IMR-90 (cell line): ENCODE results near the gene PLLP. TPM values are rescaled to one million over a fixed set of nuclear protein-coding genes. Genes with fewer than 3 reads are reported as not detected.
A peak's percentile ranks its signal among the peaks of the same experiment; 100 is the strongest.

Source experiments
- ATAC-seq: fragments of 200-7000 bp; cut with Tn5 transposase; 2 replicates; pipeline ENCODE4 v1.9.1; 2020; ENCODE audit warnings: low read depth, mild to moderate bottlenecking, moderate library complexity
- BruUV-seq: library from RNA; stranded (reverse); fragments of 400-500 nt; replicated peaks from 2 replicates; lab custom pipeline; 2021; lab: Mats Ljungman, UMichigan
- CTCF ChIA-PET: fragments of 300-600 bp; formaldehyde crosslinking; extraction: SDS; loops from one replicate; lab custom pipeline; 2021; ENCODE audit warnings: antibody characterized with exemption; lab: Yijun Ruan, JAX
- POLR2A ChIA-PET: fragments of 300-600 bp; sonication (Branson Sonifier 250); formaldehyde crosslinking; loops from one replicate; lab custom pipeline; 2022; ENCODE audit warnings: antibody characterized with exemption; ENCODE audit not compliant: unreplicated experiment; lab: Charles Lee
- DNase-seq: peaks from one replicate; pipeline ENCODE4 v3.0.0; 2013
- H2AFZ ChIP-seq: replicated peaks from 2 replicates; pipeline ENCODE3; 2013; ENCODE audit warnings: low read length, mild to moderate bottlenecking; ENCODE audit not compliant: poor library complexity
- H2AK5ac ChIP-seq: 2 replicates; pipeline ENCODE4 v1.6.1; 2013; ENCODE audit warnings: low read depth, low read length, inconsistent platforms
- H2AK9ac ChIP-seq: replicated peaks from 2 replicates; pipeline ENCODE3; 2013; ENCODE audit warnings: mild to moderate bottlenecking, low read depth, low read length, moderate library complexity; ENCODE audit not compliant: poor library complexity
- H2BK120ac ChIP-seq: 2 replicates; pipeline ENCODE4 v1.6.1; 2013; ENCODE audit warnings: low read depth, low read length, inconsistent platforms
- H2BK15ac ChIP-seq: 3 replicates; pipeline ENCODE4 v1.6.1; 2013; ENCODE audit warnings: low read depth, low read length, inconsistent platforms
- H2BK20ac ChIP-seq: 2 replicates; pipeline ENCODE4 v1.6.1; 2013; ENCODE audit warnings: low read depth, mild to moderate bottlenecking, inconsistent platforms, low read length, moderate library complexity
- H2BK5ac ChIP-seq: 2 replicates; pipeline ENCODE4 v1.6.1; 2013; ENCODE audit warnings: mild to moderate bottlenecking, low read depth, low read length, inconsistent platforms; ENCODE audit not compliant: poor library complexity, severe bottlenecking
- H3K14ac ChIP-seq: replicated peaks from 2 replicates; pipeline ENCODE4 v1.6.1; 2013; ENCODE audit warnings: low read depth, low read length, inconsistent platforms
- H3K18ac ChIP-seq: 2 replicates; pipeline ENCODE4 v1.6.1; 2013; ENCODE audit warnings: low read depth, low read length, control low read depth
- H3K23ac ChIP-seq: 2 replicates; pipeline ENCODE4 v1.6.1; 2013; ENCODE audit warnings: low read depth, low read length, inconsistent platforms
- H3K27ac ChIP-seq: 2 replicates; pipeline ENCODE4 v1.5.1; 2013; ENCODE audit warnings: mild to moderate bottlenecking, control low read depth, low read length; ENCODE audit not compliant: insufficient read depth
- H3K27me3 ChIP-seq: 2 replicates; pipeline ENCODE4 v1.6.1; 2013; ENCODE audit warnings: low read length; ENCODE audit not compliant: control insufficient read depth, insufficient read depth
- H3K36me3 ChIP-seq: 2 replicates; pipeline ENCODE4 v1.6.1; 2013; ENCODE audit warnings: low read length, mixed read lengths; ENCODE audit not compliant: control insufficient read depth, insufficient read depth
- H3K4ac ChIP-seq: 2 replicates; pipeline ENCODE4 v1.6.1; 2013; ENCODE audit warnings: low read depth, low read length, inconsistent platforms
- H3K4me1 ChIP-seq: 2 replicates; pipeline ENCODE4 v1.6.1; 2013; ENCODE audit warnings: low read length, mixed read lengths; ENCODE audit not compliant: control insufficient read depth, insufficient read depth
- H3K4me2 ChIP-seq: 2 replicates; pipeline ENCODE4 v1.6.1; 2013; ENCODE audit warnings: low read depth, mild to moderate bottlenecking, control low read depth, low read length, moderate library complexity
- H3K4me3 ChIP-seq: 2 replicates; pipeline ENCODE4 v1.5.1; 2013; ENCODE audit warnings: low read depth, mild to moderate bottlenecking, control low read depth, low read length, moderate library complexity; ENCODE audit not compliant: insufficient read depth
- H3K56ac ChIP-seq: 2 replicates; pipeline ENCODE4 v1.6.1; 2013; ENCODE audit warnings: low read length, inconsistent platforms; ENCODE audit not compliant: insufficient read depth; ENCODE audit errors: extremely low read depth
- H3K79me1 ChIP-seq, 2 experiments: 2 replicates each; pipeline ENCODE4 v1.6.1; 2013; ENCODE audit warnings: low read length in 2 of 2, inconsistent platforms in 1 of 2, low read depth in 1 of 2
- H3K9ac ChIP-seq: 2 replicates; pipeline ENCODE4 v1.6.1; 2013; ENCODE audit warnings: low read depth, low read length, control low read depth
- H3K9me1 ChIP-seq: 2 replicates; pipeline ENCODE4 v1.6.1; 2013; ENCODE audit warnings: low read length, inconsistent platforms; ENCODE audit not compliant: insufficient read depth
- H3K9me3 ChIP-seq: 2 replicates; pipeline ENCODE4 v1.6.1; 2013; ENCODE audit warnings: low read length; ENCODE audit not compliant: control insufficient read depth, insufficient read depth
- H4K20me1 ChIP-seq: 2 replicates; pipeline ENCODE4 v1.6.1; 2013; ENCODE audit warnings: low read length, inconsistent platforms; ENCODE audit not compliant: insufficient read depth
- H4K5ac ChIP-seq: 2 replicates; pipeline ENCODE4 v1.6.1; 2013; ENCODE audit warnings: mild to moderate bottlenecking, low read depth, low read length, control low read depth
- H4K8ac ChIP-seq, 2 experiments: 2 replicates each; pipeline ENCODE4 v1.6.1; 2013; ENCODE audit warnings: low read depth in 2 of 2, low read length in 2 of 2, control low read depth in 1 of 2, inconsistent platforms in 1 of 2
- H4K91ac ChIP-seq: 2 replicates; pipeline ENCODE4 v1.6.1; 2013; ENCODE audit warnings: low read depth, low read length, inconsistent platforms; ENCODE audit not compliant: insufficient read depth
- BHLHE40 ChIP-seq: fragments of 150-350 bp; IDR thresholded peaks from 2 replicates; pipeline ENCODE4 v1.6.1; 2016; ENCODE audit warnings: mild to moderate bottlenecking, low read depth, low read length
- CEBPB ChIP-seq: IDR thresholded peaks from 2 replicates; pipeline ENCODE4 v1.6.1; 2012; ENCODE audit warnings: low read depth, low read length, improper control_type of control experiment
- CHD1 ChIP-seq: IDR thresholded peaks from 2 replicates; pipeline ENCODE4 v1.6.1; 2012; ENCODE audit warnings: low read depth, low read length, improper control_type of control experiment
- ELK1 ChIP-seq: fragments of 150-350 bp; IDR thresholded peaks from 2 replicates; pipeline ENCODE4 v1.6.1; 2016; ENCODE audit warnings: low read depth, mild to moderate bottlenecking, low read length, moderate library complexity, borderline replicate concordance
- MAFK ChIP-seq: IDR thresholded peaks from 2 replicates; pipeline ENCODE4 v1.6.1; 2012; ENCODE audit warnings: low read depth, low read length, improper control_type of control experiment
- MAZ ChIP-seq: IDR thresholded peaks from 2 replicates; pipeline ENCODE4 v1.6.1; 2012; ENCODE audit warnings: low read depth, mild to moderate bottlenecking, low read length, improper control_type of control experiment, moderate library complexity, borderline replicate concordance
- MXI1 ChIP-seq: IDR thresholded peaks from 2 replicates; pipeline ENCODE4 v1.6.1; 2012; ENCODE audit warnings: low read depth, mild to moderate bottlenecking, low read length, moderate library complexity, borderline replicate concordance
- POLR2A ChIP-seq: IDR thresholded peaks from 2 replicates; pipeline ENCODE4 v1.6.1; 2012; ENCODE audit warnings: mild to moderate bottlenecking, low read depth, low read length
- RAD21 ChIP-seq: IDR thresholded peaks from 2 replicates; pipeline ENCODE4 v1.6.1; 2012; ENCODE audit warnings: low read length, improper control_type of control experiment
- RFX5 ChIP-seq: IDR thresholded peaks from 2 replicates; pipeline ENCODE4 v1.8.0; 2012; ENCODE audit warnings: low read depth, mild to moderate bottlenecking, low read length, moderate library complexity
- USF2 ChIP-seq: fragments of 150-350 bp; IDR thresholded peaks from 2 replicates; pipeline ENCODE4 v1.6.1; 2017; ENCODE audit warnings: mild to moderate bottlenecking, antibody characterized with exemption, low read length, low read depth
- WGBS, 2 experiments: methylation state at CpG; one replicate each; pipeline versions ENCODE4 v1.1.5 to v1.1.7; 2013; ENCODE audit warnings: missing lambda C conversion rate in 2 of 2; ENCODE audit not compliant: insufficient read length in 1 of 2; ENCODE audit errors: extremely low coverage in 2 of 2; 5-methylcytosine and 5-hydroxymethylcytosine counted together
- dilution Hi-C: fragments of 300-500 bp; cut with HindIII; formaldehyde crosslinking; loops from one replicate; pipeline ENCODE4 v1.14.3; 2018; ENCODE audit warnings: low sequenced_read_pairs; ENCODE audit not compliant: unreplicated experiment
- in situ Hi-C: fragments of 300-500 bp; cut with MboI; formaldehyde crosslinking; loops from 3 replicates; pipeline ENCODE4 v1.14.3; 2019; ENCODE audit warnings: low sequenced_read_pairs, inconsistent platforms, mixed read lengths
- intact Hi-C: fragments of 100-400 bp; cut with micrococcal nuclease; formaldehyde crosslinking; loops from 2 replicates; pipeline ENCODE4 v1.10.0; 2022
- polyA plus RNA-seq, 3 experiments: library from polyadenylated mRNA; depleted of rRNA; stranded (reverse); fragments of >200 nt; gene quantifications; 2 replicates each; pipeline ENCODE4 v1.2.3, GENCODE V29; 2012; ENCODE audit warnings: low replicate concordance in 1 of 3
- total RNA-seq: library from RNA; depleted of rRNA; stranded (reverse); fragments of >200 nt; gene quantifications from 2 replicates; pipeline ENCODE4 v1.2.3, GENCODE V29; 2012
- TF ChIP-seq, protein P1 (sequence below): conservative IDR thresholded peaks from 2 replicates; pipeline ENCODE4 v1.5.1; 2012; ENCODE audit warnings: mild to moderate bottlenecking, low read depth, low read length, improper control_type of control experiment

PLLP gene
- total and polyA plus RNA-seq, 2 of the 4 experiments (the other 2 are of a cell fraction), result 0.05 TPM; not detected in 1

DNA sequence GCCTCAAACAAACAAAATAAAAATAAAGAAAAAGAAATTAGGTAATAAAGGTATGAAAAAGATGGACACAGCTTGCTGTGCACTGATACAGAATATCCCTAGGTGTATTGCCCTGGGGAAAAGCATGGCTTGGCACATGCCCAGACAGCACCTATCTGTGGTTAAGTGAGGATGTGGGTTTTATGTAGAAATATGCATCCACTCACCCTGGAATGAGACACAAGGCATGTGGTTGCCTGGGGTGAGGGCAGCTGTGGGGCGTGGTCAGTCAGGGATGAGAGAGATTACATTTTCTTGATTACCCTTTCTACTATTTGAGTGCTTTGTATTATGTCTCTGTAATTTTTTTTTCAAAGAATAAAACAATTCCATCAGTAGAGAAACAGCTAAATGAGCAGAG is 6.9 kb downstream of the PLLP start:
- intact Hi-C loops, result no loop called here
- H2AK9ac ChIP-seq, result no peak overlapping the region
- H3K4me3 ChIP-seq, result no peak overlapping the region
- ATAC-seq (peak; percentile 54), DNase-seq (peak; percentile 60)
- no peak overlapping the region for H4K91ac ChIP-seq
- no peak overlapping the region for H3K18ac ChIP-seq
- POLR2A ChIA-PET, result no interaction called here
- in situ Hi-C loops, result no loop called here
- H2BK5ac ChIP-seq, result no peak overlapping the region
- no peaks in the 10 kb centered on the region for H3K9me1 ChIP-seq
- no peak overlapping the region for H2BK15ac ChIP-seq
- no TSS peak for BruUV-seq
- no peak overlapping the region for H3K27ac ChIP-seq
- no peak overlapping the region for H3K56ac ChIP-seq
- H2AFZ ChIP-seq, result no peak overlapping the region
- H3K79me1 ChIP-seq, result no peaks in the 10 kb centered on the region
- H4K20me1 ChIP-seq, result no peaks in the 10 kb centered on the region; the same call in 1 of the 2 replicates
- H3K4me1 ChIP-seq, result no peaks in the 10 kb centered on the region
- no peak overlapping the region for H4K5ac ChIP-seq
- no peak overlapping the region for H2BK20ac ChIP-seq
- H3K36me3 ChIP-seq, result no peaks in the 10 kb centered on the region
- H2BK120ac ChIP-seq, result no peak overlapping the region; the same call in 1 of the 2 replicates
- H3K23ac ChIP-seq, result no peak overlapping the region
- no CpG with 5 or more reads among the region's 1 CpG for WGBS, 2 experiments
- no peak overlapping the region for H3K4me2 ChIP-seq
- no peak overlapping the region for H3K14ac ChIP-seq
- no peak overlapping the region for H2AK5ac ChIP-seq
- no peak overlapping the region for H4K8ac ChIP-seq
- TF ChIP-seq RAD21 (no peak), ELK1 (no peak), CEBPB (no peak), CHD1 (no peak), MXI1 (no peak), RFX5 (no peak), USF2 (no peak), POLR2A (no peak), MAZ (no peak), MAFK (no peak), BHLHE40 (no peak)
- TF ChIP-seq, protein P1, sequence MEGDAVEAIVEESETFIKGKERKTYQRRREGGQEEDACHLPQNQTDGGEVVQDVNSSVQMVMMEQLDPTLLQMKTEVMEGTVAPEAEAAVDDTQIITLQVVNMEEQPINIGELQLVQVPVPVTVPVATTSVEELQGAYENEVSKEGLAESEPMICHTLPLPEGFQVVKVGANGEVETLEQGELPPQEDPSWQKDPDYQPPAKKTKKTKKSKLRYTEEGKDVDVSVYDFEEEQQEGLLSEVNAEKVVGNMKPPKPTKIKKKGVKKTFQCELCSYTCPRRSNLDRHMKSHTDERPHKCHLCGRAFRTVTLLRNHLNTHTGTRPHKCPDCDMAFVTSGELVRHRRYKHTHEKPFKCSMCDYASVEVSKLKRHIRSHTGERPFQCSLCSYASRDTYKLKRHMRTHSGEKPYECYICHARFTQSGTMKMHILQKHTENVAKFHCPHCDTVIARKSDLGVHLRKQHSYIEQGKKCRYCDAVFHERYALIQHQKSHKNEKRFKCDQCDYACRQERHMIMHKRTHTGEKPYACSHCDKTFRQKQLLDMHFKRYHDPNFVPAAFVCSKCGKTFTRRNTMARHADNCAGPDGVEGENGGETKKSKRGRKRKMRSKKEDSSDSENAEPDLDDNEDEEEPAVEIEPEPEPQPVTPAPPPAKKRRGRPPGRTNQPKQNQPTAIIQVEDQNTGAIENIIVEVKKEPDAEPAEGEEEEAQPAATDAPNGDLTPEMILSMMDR, result no peak
- H3K9me3 ChIP-seq, result no peaks in the 10 kb centered on the region
- H3K9ac ChIP-seq, result no peak overlapping the region
- CTCF ChIA-PET, result interaction anchor here (0.6 kb wide), 1 partner anchor 32 kb away, joined by 3 read pairs; no protein-coding TSS in a partner anchor
- dilution Hi-C loops, result no loop called here
- H3K4ac ChIP-seq, result no peak overlapping the region
- H3K27me3 ChIP-seq, result peaks cover 32% of the 10 kb centered on the region
